Measurements from ENCODE around the gene NGF.

- TF ChIP-seq GATA3 (IDR thresholded peaks at IDR 0.05; ENCODE audit: low read depth, low read length) (no peak), GATA2 (IDR thresholded peaks at IDR 0.05; ENCODE audit: low read depth, low read length) (no peak)
These were observed 86.2 kb downstream of the NGF start for GRCh38 chr1:115251856-115252255.
